HG02623 (cell line): ENCODE results near the gene TESK2.
"Not testable (repeated sequence)": the region's sequence is repeated elsewhere in the genome, so short reads cannot be mapped to it uniquely, and the experiment has no call there.

Experiments
- ATAC-seq: cut with Tn5 transposase; IDR thresholded peaks from one replicate; pipeline ENCODE4 v1.9.1; 2021; ENCODE audit warnings: moderate library complexity; ENCODE audit not compliant: unreplicated experiment

The TESK2 gene, protein sequence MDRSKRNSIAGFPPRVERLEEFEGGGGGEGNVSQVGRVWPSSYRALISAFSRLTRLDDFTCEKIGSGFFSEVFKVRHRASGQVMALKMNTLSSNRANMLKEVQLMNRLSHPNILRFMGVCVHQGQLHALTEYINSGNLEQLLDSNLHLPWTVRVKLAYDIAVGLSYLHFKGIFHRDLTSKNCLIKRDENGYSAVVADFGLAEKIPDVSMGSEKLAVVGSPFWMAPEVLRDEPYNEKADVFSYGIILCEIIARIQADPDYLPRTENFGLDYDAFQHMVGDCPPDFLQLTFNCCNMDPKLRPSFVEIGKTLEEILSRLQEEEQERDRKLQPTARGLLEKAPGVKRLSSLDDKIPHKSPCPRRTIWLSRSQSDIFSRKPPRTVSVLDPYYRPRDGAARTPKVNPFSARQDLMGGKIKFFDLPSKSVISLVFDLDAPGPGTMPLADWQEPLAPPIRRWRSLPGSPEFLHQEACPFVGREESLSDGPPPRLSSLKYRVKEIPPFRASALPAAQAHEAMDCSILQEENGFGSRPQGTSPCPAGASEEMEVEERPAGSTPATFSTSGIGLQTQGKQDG

DNA sequence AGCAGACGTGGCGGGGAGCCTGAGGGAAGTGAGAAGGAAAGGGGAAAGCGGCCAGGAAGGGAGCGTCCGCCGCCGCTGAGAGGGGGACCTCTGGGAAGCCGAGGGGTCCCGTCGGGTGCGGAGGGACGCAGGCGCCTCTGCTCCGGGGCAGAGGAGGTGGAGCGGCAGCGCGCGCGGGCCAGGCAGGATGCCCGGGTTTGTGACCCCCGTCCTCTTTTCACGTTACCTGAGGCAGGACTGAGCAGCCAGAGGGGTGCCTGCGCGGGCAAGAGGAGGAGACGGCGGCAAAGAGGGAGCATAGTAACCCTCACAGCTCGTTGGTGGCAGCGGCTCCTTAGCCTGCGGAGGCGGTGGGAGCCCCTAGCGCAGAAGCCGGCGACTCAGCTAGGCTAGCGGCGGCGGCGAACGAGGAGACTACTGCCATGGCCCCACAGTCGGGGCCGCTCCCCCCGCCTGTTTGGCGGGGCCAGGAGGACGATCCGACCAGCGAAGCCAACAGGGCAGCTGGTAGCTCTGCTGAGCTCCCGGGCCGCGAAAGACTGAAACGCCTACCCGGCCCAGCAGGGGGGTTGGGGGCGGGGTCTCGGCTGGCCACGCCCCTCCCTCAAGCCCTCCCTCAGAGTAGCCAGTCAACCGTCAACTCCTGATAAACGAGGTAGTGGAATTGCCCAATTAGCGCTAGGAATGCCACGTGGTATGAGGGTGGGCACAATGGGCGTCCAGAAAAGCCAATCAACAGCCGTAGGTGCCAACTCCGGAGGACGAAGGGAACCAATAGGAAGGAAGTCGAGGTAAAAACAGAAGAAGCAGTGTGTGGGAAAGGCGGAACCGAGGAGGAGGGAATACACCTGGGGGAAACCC is at the start of gene TESK2:
TESK2 (minus strand) TSS at position 538 of the 861 bp plus-strand sequence. CDS start 33,378 bp downstream, outside the sequence.
- ATAC-seq = peak; percentile 85

DNA sequence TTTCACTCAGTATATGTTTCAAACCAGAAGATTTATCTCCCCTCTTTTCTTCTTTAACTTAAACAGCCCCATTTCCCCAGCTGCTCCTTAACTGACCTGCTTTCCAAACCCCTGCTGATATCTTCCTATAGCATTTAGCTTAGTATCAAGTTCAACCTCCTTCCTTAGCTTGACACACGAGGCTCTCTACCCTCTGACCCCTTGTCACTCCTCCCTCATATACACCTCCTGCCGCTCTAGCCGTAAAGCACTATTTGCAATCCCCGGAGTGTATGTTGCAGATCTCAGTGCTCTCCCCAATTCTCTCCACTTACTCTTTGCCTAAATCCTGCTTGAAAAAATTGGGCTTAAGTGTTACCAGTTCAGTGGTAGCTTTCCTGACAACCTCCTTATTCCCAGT is 45.9 kb upstream of the TESK2 start:
- ATAC-seq = no peak

DNA sequence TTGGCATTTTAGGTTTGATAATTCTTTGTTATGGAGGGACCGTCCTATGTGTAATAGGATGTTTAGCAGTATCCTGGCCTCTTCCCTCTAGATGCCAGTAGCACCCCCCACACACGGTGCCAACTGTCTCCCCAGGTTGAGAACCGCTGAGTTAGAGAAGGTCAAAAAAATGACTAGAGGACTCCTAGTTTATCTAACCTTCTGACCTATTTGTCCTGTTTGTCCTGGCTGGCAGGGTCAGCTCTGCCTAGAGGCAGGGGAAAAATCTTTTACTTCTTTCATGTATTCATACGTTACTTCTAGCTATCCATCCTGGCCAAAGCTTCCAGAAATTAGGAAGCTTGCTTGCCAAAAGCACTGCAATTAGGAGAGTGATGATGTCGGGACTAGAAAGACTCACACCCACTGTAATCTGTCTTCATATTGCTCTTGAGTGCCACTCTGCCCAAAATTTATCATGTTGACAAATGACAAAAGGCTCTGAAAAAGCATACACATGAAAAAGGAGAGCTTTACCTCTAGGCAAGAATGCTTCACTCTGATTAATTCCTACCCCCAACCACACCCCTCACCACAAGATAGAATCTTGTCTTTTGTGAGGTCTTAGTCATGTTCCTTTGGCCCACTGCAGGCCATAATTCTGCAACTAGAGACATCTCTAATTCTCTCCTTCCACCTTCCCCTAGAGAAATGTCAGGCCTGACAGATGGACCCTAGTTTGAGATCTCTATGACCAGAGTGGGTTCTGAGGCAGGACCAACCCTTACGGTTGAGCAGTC is 45.2 kb upstream of the TESK2 start:
- no peak for ATAC-seq

DNA sequence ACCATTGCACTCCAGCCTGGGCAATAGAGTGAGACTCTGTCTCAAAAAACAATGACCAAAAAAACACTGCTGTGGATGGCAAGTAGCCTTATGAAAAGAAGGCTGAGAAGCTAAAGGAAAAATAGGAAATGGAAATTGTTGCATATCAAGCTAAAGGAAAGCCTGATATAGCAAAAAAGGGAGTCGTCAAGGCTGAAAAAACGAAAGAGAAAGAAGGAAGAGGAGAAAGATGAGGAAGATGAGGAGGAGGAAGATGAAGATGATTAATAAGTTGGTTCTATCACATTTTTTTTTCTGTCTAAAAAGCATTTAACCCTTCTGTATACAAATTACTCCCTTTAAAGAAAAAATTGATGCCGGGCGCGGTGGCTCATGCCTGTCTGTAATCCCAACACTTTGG is 40.9 kb upstream of the TESK2 start:
- no peak for ATAC-seq

DNA sequence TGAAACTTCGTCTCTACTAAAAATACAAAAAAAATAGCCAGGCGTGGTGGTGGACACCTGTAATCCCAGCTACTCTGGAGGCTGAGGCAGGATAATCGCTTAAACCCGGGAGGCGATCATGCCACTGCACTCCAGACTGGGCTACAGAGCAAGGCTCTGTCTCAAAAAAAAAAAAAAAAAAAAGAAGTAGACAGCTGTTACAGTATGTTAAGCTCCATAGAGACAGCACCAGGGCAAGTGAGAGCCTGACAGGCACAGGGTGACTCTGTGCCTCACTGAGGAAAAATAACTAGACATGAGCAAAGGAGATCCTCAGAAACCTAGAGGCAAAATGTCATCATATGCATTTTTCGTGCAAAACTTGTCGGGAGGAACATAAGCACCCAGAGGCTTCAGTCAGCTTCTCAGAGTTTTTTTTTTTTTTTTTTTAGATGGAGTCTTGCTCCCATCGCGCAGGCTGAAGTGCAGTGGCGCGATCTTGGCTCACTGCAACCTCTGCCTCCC is 39.7 kb upstream of the TESK2 start:
- no peak for ATAC-seq

DNA sequence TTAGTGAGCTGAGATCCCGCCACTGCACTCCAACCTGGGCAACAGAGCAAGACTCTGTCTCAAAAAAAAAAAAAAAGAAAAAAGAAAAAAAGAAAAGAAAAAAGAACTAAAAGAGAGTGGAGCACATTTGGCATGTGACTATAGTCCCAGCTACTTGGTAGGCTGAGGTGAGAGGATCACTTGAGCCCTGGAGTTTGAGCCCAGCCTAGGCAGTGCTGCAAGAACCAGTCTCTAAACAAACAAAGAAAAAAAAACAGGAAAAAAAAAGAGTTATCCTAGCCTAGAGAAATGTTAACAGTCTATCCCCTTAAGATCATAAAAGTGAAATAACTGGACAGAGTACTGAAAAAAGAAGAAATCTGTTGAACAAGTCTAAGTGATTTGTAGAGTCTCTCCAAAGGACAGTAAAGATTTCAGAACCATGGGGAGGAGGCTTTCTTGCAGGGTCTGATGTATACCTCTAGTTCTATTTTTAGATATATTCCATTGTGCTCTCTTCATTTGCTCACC is 35.2 kb upstream of the TESK2 start:
- ATAC-seq = no peak

DNA sequence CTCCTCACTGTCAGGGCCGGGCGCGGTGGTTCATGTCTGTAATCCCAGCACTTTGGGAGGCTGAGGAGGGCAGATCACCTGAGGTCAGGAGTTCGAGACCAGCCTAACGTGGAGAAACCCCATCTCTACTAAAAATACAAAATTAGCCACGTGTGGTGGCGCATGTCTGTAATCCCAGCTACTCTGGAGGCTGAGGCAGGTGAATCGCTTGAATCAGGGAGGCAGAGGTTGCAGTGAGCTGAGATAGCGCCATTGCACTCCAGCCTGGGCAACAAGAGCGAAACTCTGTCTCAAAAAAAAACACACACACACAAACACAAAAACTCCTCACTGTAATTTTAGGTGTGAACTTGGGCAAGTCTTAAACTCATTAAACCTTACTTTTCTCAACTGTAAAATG is 33.0 kb upstream of the TESK2 start:
- ATAC-seq = not testable (repeated sequence)

DNA sequence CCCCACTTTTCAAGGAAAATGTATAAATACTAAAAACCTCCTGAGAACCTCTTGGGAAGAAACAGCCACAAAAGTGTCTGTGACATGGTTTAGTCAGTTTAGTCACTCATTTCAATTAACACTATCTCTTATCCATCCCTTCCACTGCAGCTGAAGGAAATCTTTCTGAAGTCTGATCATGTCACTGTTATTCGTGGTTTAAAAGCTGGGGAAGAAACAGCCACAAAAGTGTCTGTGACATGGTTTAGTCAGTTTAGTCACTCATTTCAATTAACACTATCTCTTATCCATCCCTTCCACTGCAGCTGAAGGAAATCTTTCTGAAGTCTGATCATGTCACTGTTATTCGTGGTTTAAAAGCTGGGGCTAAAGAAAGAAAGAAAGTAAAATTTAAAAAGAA is 32.6 kb upstream of the TESK2 start:
- not testable (repeated sequence) for ATAC-seq

DNA sequence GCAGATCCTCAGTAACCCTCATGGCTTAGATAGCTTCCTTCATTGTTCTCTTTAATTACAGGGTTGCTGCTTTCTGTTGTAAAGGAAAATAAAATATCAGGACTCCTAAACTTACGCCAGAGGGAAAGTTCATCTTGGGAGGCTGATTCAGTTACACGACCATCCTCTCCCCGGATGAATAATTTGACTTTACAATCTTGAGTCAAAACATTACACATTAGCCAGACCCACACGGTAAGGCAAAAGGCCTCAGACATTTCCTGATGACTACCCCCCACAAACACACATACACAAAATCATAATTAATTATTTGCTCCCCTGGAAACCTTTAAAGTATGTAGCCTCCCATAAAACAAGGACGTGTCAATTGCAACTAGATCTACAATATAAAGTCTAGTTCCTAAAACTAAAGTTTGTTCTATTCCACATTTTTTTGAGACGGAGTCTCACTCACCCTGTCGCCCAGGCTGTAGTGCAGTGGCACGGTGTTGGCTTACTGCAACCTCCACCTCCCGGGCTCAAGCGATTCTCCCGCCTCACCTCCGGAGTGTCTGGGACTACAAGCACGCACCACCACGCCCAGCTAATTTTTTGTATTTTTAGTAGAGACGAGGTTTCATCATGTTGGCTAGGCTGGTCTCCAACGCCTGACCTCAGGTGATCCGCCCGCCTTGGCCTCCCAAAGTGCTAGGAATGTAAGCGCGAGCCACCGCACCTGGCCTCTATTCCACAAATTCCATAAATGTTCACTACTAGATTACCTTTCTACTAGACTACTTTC is 31.6 kb upstream of the TESK2 start:
- no peak for ATAC-seq

DNA sequence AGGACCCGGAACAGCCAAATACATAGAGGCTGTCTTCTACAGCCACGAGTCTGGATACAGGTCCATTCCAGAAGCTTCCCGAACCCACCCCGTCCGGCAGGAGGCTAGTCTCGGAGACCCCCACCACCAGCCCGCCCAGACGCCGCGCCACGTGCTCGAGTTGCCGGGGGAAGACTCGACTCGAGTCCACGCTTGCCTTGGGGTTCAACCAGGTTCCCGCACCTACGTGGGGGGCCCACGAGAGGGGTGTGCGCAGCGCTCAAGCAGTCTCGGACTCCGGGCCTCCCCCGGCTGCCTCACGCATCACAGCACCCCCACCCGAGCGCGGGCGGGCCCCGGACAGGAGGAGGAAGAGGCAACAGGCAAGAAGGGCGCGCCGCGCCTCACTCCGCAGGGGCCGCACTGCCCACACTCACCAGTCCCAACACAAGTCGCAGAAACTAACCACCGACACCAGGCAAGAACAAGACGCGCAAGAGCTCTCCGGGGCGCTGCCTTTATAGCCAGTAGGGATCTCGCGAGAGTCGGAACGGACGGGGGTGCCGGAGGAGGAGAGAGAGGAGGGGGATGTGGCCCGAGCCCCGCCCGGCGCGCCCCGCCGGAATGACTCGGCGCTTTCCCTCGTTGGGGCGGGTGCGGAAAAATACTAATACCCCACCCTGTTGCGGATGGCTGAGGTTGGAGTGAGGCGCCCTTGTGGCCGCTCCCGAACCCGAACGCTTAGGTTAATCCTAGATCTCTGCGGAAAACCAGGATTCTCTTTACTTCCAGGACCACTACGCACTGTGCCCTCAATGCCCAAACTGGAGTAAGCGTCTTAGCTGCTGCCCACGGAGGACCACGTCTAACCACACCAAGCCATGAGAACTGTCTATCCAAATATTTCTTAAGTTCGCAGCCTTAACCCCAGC is 30.7 kb upstream of the TESK2 start, which contains the start of gene PRDX1:
PRDX1 (minus strand) TSS at position 472 of the 911 bp plus-strand sequence. CDS start 2,841 bp downstream, outside the sequence.
- peak; percentile 81 for ATAC-seq

DNA sequence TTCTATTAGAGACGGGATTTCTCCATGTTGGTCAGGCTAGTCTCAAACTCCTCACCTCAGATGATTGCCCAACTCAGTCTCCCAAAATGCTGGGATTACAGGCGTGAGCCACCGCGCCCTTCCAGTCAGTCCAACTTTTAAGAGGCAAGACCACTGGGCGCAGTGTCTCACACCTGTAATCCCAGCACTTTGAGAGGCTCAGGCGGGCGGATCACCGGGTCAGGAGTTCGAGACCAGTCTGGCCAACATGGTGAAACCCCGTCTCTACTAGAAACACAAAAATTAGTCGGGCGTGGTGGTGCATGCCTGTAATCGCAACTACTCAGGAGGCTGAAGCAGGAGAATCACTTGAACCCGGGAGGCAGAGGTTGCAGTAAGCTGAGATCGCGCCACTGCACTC is 28.8 kb upstream of the TESK2 start:
- ATAC-seq = not testable (repeated sequence)

DNA sequence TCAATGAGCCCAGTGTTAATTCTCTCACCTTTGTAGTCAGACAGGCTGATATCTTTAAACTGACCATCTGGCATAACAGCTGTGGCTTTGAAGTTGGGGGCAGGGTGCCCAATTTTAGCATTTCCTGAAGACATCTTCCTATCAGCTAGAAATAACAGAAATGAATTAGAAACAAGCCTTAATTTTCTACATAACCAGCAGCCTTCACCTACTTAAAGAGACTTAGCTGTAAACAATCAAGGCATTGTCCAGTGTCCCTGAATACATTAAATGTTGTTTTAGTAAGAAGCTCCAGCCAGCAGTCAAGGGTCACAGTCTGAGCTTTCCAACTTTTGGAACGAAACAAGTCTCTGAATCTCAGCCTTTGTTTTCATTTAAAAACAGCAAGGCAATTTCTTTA is 27.9 kb upstream of the TESK2 start:
- no peak for ATAC-seq

DNA sequence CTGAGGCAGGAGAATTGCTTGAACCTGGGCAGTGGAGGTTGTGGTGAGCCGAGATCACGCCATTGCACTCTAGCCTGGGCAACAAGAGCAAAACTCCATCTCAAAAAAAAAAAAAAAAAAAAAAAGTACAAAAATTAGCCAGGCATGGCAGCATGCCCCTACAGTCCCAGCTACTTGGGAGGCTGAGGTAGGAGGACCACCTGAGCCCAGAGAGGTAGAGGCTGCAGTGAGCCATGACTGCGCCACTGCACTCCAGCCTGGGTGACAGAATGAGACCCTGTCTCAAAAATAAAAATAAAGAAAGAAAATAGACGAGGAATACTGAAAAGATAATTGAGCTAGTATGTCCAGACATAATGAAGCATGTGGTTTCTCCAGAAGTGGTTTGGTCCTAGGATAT is 27.4 kb upstream of the TESK2 start:
- not testable (repeated sequence) for ATAC-seq

DNA sequence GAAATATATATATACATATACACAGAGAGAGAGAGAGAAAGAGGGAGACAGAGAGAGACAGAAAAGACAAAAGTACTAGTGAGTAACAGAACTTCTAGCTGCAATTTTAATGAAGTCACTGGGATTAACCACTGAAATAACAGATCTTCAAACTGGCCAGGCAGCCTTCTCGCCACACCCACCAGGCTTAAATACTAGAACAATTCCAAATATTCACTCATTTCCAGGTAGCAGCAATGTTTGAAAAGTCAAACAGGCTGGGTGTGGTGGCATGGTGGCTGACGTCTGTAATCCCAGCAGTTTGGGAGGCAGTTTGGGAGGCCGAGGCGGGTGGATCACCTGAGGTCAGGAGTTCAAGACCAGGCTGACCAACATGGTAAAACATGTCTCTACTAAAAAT is 25.5 kb upstream of the TESK2 start:
- no peak for ATAC-seq

DNA sequence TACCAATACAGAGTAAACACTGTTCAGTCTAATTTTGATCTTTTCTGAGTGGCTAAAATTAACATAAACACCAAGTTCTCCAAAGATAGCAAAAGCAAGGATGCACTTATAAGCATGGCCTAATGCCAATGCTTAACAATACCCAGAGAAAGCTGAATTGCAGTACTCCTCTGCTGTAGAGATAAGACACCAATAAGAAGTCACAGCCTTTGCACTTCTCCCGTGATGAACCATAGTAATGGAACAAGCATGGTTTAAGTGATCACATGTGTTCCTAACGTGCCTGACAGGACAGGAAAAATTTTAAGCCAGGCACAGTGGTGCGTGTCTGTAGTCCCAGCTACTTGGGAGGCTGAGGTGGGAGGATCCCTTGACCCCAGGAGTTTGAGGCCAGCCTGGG is 25.1 kb upstream of the TESK2 start:
- no peak for ATAC-seq

DNA sequence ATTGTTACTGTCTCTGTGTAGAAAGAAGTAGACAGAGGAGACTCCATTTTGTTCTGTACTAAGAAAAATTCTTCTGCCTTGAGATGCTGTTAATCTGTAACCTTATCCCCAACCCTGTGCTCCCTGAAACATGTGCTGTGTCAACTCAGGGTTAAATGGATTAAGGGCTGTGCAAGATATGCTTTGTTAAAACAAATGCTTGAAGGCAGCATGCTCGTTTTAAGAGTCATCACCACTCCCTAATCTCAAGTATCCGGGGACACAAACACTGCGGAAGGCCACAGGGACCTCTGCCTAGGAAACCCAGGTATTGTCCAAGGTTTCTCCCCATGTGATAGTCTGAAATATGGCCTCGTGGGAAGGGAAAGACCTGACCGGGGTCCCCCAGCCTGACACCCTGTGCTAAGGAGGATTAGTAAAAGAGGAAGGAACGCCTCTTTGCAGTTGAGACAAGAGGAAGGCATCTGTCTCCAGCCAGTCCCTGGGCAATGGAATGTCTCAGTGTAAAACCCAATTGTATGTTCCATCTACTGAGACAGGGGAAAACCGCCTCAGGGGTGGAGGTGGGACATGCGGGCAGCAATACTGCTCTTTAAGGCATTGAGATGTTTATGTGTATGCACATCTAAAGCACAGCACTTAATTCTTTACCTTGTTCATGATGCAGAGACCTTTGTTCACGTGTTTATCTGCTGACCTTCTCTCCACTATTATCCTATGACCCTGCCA is 22.7 kb upstream of the TESK2 start:
- ATAC-seq = not testable (repeated sequence)

DNA sequence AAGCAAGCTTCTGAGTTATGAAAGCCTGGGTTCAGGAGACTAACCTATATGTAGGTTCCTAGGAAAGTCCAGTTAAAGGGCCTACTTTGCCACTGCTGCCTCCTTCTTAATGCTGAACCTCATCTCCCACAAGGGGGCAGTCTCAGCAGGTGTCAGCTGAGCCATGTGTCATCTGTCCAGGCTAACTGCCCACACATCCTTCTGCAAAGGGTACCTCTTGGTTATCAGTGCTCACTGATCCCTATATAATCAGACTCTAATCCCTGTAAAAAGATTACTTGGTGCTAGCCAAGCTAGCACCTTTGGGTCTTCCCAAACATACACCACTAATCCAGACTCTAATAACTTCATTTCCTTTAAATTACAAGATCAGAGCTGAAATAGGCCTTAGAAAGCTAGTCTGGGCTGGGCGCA is 21.7 kb upstream of the TESK2 start:
- ATAC-seq = no peak
